Brain microvascular endothelial cell (primary cell): Measurements from ENCODE around the gene CD6.
A peak's percentile ranks its signal among the peaks of the same experiment; 100 is the strongest.

Experiments
- DNase-seq: peaks from one replicate; pipeline ENCODE4 v3.0.0-alpha.2; 2020
- H3K27ac ChIP-seq: fragments of 250-450 bp; sonication (Bioruptor Pico); 2 replicates; pipeline ENCODE4 v1.5.1; 2020; ENCODE audit warnings: mild to moderate bottlenecking, moderate library complexity
- H3K27me3 ChIP-seq: fragments of 250-450 bp; sonication (Bioruptor Pico); replicated peaks from 2 replicates; pipeline ENCODE4 v1.5.1; 2020; ENCODE audit warnings: mild to moderate bottlenecking
- H3K36me3 ChIP-seq: fragments of 250-450 bp; sonication (Bioruptor Pico); replicated peaks from 2 replicates; pipeline ENCODE4 v1.5.1; 2020; ENCODE audit warnings: mild to moderate bottlenecking
- H3K4me3 ChIP-seq: 2 replicates; pipeline ENCODE4 v1.5.1; 2011; ENCODE audit warnings: low read depth, mild to moderate bottlenecking, control low read depth, low read length, moderate library complexity
- in situ Hi-C: cut with HindIII; loops from 2 replicates; pipeline ENCODE4 v1.10.0; 2017; ENCODE audit warnings: low sequenced_read_pairs, low pct_ligation_motif_present
- TF ChIP-seq, protein P1 (sequence below): IDR thresholded peaks from 2 replicates; pipeline ENCODE4 v1.5.1; 2011; ENCODE audit warnings: low read depth, mild to moderate bottlenecking, moderate library complexity, low read length, control low read depth, inconsistent platforms; ENCODE audit errors: missing control alignments

The CD6 gene

DNA sequence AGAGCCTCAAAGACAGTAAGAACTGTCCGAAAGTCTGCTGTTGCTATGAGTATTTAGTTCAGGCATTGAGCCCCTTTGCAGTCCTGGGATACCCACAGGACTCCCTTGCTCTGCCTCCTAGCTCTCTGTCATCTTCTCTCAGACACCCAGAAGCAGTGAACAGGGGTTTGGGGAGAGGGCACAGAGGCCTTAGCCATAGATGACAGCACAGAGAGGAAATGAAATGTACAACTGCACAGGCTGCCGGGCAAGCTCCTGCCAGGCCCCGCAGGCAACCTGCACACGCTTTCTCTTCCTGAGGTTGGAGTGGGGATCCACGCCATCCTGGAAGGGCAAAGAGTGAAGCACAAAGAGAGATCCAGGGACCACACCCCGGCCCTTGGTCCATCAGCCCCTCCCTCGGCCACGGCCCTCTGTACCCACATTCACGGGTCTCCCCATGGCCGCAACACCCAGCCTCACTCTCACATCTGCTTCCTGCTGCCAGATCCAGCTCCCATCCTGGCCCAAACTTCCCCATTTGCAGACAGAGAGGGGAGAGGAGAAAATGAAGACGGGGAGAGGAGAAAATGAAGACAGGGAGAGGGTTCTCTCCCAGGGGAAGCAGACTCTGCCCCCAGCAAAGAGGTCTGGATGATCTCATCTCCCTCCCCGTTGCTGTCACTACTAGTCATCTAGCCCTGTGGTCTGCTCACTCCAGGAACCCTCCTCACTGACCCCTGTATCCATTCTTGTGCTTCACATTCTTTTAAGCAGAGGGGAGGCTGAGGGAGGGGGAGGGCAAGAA is 40.7 kb downstream of the CD6 start:
- H3K27ac ChIP-seq, result no peak overlapping the region
- no peaks in the 10 kb centered on the region for H3K27me3 ChIP-seq
- H3K36me3 ChIP-seq, result no peaks in the 10 kb centered on the region
- TF ChIP-seq, protein P1, sequence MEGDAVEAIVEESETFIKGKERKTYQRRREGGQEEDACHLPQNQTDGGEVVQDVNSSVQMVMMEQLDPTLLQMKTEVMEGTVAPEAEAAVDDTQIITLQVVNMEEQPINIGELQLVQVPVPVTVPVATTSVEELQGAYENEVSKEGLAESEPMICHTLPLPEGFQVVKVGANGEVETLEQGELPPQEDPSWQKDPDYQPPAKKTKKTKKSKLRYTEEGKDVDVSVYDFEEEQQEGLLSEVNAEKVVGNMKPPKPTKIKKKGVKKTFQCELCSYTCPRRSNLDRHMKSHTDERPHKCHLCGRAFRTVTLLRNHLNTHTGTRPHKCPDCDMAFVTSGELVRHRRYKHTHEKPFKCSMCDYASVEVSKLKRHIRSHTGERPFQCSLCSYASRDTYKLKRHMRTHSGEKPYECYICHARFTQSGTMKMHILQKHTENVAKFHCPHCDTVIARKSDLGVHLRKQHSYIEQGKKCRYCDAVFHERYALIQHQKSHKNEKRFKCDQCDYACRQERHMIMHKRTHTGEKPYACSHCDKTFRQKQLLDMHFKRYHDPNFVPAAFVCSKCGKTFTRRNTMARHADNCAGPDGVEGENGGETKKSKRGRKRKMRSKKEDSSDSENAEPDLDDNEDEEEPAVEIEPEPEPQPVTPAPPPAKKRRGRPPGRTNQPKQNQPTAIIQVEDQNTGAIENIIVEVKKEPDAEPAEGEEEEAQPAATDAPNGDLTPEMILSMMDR, result no peak
- DNase-seq, result peak; percentile 63
- in situ Hi-C loops, result no loop called here
- no peak overlapping the region for H3K4me3 ChIP-seq

DNA sequence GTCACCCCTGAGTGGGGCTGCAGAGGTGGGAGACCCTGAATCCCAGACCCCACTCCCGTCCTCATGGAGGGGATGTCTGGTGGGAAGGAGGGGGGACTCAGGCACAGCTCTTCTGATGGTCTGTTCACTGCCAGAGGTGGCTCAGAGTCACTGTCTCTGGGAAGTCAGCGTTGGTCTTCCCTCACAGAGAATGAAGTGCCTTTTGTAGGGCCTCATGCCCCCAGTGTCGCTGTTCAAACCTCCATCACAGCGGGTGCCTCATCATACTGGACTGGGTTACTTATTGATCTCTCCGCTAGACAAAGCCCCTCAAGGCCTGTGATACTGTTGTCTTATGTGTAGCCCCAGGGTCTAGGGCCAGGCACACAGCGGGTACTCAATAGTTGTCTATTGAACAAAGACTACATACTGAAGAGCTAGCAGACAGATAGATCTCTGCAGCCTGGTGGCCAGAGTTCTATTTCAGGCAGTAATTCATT is 41.3 kb downstream of the CD6 start:
- Histone ChIP-seq H3K4me3 (no peak overlapping the region), H3K27ac (no peak overlapping the region), H3K36me3 (no peaks in the 10 kb centered on the region), H3K27me3 (no peaks in the 10 kb centered on the region)
- no peak for DNase-seq
- TF ChIP-seq, protein P1, result no peak
- in situ Hi-C loops, result no loop called here

DNA sequence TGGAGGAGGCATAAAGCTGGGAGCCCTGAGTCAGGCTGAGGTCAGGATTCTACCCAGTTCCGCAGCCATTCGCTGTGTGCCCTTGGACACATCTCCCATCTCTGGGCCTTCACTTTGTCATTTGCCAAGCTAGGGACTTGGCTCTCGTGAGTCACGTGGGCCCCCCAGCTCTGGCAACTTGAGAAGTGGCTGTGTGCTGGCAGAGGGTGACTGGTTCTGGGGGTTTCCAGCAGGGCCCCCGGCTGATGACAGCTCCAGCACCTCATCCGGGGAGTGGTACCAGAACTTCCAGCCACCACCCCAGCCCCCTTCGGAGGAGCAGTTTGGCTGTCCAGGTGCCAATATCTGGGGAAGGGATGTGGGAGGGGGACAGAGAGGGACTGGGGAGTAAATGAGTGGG is 46.6 kb downstream of the CD6 start:
- no peak overlapping the region for H3K4me3 ChIP-seq
- in situ Hi-C loops, result no loop called here
- no peaks in the 10 kb centered on the region for H3K36me3 ChIP-seq
- H3K27me3 ChIP-seq, result peaks cover 16% of the 10 kb centered on the region
- no peak for DNase-seq
- H3K27ac ChIP-seq, result no peak overlapping the region
- TF ChIP-seq, protein P1, result no peak

DNA sequence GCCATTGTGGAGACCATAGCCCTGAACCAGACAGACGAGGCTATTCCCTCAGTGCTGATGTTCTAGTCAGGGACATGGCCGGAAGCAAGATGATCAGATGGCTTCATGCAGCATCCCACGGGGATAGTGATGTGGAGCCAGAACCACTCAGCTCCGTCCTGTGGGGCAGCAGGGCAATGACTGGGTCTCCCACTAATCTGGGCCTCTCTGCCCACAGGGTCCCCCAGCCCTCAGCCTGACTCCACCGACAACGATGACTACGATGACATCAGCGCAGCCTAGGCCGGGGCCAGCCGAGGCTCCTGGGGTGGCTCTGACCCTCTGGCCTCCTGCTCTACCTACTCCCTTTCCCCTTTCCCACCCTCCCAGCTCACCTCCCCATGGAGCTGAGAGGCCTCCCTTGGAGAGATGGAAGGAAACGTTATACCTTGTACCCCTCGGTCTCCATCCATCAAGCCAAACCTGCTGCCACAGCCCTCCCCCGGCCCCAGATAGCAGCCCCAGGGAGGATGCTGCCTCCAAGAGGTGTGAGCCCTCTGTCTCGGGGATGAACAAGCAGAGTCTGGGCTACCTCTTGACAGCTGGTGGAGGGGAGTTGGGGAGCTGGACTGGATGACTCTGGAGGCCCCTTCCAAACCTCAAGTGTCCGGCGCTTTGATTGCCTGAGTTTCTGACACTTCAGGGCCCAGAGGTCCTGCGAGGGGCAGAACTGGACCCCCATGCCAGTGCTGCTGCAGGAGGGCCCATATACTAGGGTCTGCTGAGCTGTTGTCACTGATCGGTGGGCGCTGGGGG is 47.8 kb downstream of the CD6 start:
- Histone ChIP-seq H3K27me3 (peaks cover 21% of the 10 kb centered on the region), H3K36me3 (no peaks in the 10 kb centered on the region), H3K27ac (no peak overlapping the region), H3K4me3 (no peak overlapping the region)
- DNase-seq, result no peak
- in situ Hi-C loops, result no loop called here
- TF ChIP-seq, protein P1, result no peak

DNA sequence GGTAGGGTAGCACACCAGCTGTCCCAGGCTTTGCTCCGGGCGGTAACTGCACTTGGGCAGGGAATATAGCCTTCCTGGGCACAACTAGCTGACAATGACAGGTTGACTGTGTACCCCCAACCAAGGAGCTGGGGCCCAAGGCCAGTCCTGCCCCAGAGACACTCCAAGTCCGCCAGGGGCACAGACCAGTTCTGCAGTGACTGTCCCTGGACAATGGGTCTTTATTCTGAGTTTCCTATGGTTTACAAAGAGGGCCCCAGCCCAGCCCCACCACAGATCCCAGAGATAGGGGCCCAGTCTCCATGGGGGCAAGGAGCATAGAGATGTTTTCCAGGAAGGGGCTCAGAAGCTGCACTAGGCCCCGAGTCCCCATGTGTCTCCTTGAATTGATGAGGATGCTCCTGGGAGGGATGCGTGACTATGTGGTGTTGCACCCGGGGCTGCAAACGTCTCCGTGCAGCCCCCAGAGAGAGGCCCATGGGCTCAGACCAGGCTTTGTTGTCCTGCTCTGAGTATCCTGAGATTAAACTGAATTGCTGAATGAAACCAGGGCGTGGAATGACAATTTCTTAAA is 48.4 kb downstream of the CD6 start:
- TF ChIP-seq, protein P1, result no peak
- no peak overlapping the region for H3K4me3 ChIP-seq
- H3K27ac ChIP-seq, result no peak overlapping the region
- no peak for DNase-seq
- H3K36me3 ChIP-seq, result no peaks in the 10 kb centered on the region
- peaks cover 21% of the 10 kb centered on the region for H3K27me3 ChIP-seq
- in situ Hi-C loops, result no loop called here
